Measurements from ENCODE around the gene SYNPR.

SYNPR gene

GRCh38 chr3:63385629-63386028, 107.5 kb downstream of the SYNPR start:
- DNase-seq (ENCODE audit: low read depth) = no peak

- DNase-seq (ENCODE audit: low read depth) = no peak
These were observed 108.5 kb downstream of the SYNPR start for GRCh38 chr3:63386568-63386967.

- DNase-seq (ENCODE audit: low read depth) = no peak
These were observed 109.5 kb downstream of the SYNPR start for GRCh38 chr3:63387568-63387967.

- no peak for DNase-seq (ENCODE audit: low read depth)
These were observed 112.7 kb downstream of the SYNPR start for GRCh38 chr3:63390710-63391230.

GRCh38 chr3:63395960-63396359, 117.9 kb downstream of the SYNPR start:
- no peak for DNase-seq (ENCODE audit: low read depth)

GRCh38 chr3:63400246-63400860, 122.2 kb downstream of the SYNPR start:
- DNase-seq (ENCODE audit: low read depth) = no peak

- no peak for DNase-seq (ENCODE audit: low read depth)
These were observed 127.8 kb downstream of the SYNPR start for GRCh38 chr3:63405882-63406281.

- DNase-seq (ENCODE audit: low read depth) = no peak
These were observed 135.4 kb downstream of the SYNPR start for GRCh38 chr3:63413523-63413922.

- DNase-seq (ENCODE audit: low read depth) = no peak
These were observed 136.5 kb downstream of the SYNPR start for GRCh38 chr3:63414607-63415006.

- DNase-seq (ENCODE audit: low read depth) = no peak
These were observed 151.8 kb downstream of the SYNPR start for GRCh38 chr3:63429905-63430304.

GRCh38 chr3:63430875-63431274, 152.8 kb downstream of the SYNPR start:
- no peak for DNase-seq (ENCODE audit: low read depth)

- DNase-seq (ENCODE audit: low read depth) = no peak
These were observed 159.8 kb downstream of the SYNPR start for GRCh38 chr3:63437858-63438257.

- no peak for DNase-seq (ENCODE audit: low read depth)
These were observed 160.8 kb downstream of the SYNPR start for GRCh38 chr3:63438826-63439371.

GRCh38 chr3:63441262-63441661, 163.2 kb downstream of the SYNPR start:
- DNase-seq (ENCODE audit: low read depth) = no peak

GRCh38 chr3:63442918-63443317, 164.8 kb downstream of the SYNPR start:
- DNase-seq (ENCODE audit: low read depth) = no peak

GRCh38 chr3:63450023-63450422, 171.9 kb downstream of the SYNPR start:
- no peak for DNase-seq (ENCODE audit: low read depth)

GRCh38 chr3:63450634-63451363, 172.7 kb downstream of the SYNPR start:
- no peak for DNase-seq (ENCODE audit: low read depth)

GRCh38 chr3:63456901-63457300, 178.8 kb downstream of the SYNPR start:
- DNase-seq (ENCODE audit: low read depth) = no peak

- no peak for DNase-seq (ENCODE audit: low read depth)
These were observed 180.3 kb downstream of the SYNPR start for GRCh38 chr3:63458405-63458804.

GRCh38 chr3:63462732-63463131, 184.6 kb downstream of the SYNPR start:
- no peak for DNase-seq (ENCODE audit: low read depth)

GRCh38 chr3:63467392-63467791, 189.3 kb downstream of the SYNPR start:
- DNase-seq (ENCODE audit: low read depth) = no peak

- DNase-seq (ENCODE audit: low read depth) = no peak
These were observed 192.6 kb downstream of the SYNPR start for GRCh38 chr3:63470745-63471144.

GRCh38 chr3:63471781-63472180, 193.7 kb downstream of the SYNPR start:
- DNase-seq (ENCODE audit: low read depth) = no peak
